H4 (cell line): ENCODE measurements around the gene CLIP4. TPM values are rescaled to one million over a fixed set of nuclear protein-coding genes. Genes with fewer than 3 reads are reported as not detected.

Source experiments
- DNase-seq: peaks from one replicate; pipeline ENCODE4 v3.0.0-alpha.2; 2015; ENCODE audit warnings: low spot score
- total RNA-seq: library from RNA; depleted of rRNA; stranded (reverse); fragments of >200 nt; shearing (Covaris generic); gene quantifications from 2 replicates; pipeline ENCODE4 v1.2.3, GENCODE V29; 2014

The CLIP4 gene
- total RNA-seq, 1 experiment from 2014 or later, result 21.1 TPM

- no peak for DNase-seq
Observed at GRCh38 chr2:29187926-29188325, 72.7 kb downstream of the CLIP4 start.

GRCh38 chr2:29189052-29189451 is 73.8 kb downstream of the CLIP4 start:
- no peak for DNase-seq

DNA sequence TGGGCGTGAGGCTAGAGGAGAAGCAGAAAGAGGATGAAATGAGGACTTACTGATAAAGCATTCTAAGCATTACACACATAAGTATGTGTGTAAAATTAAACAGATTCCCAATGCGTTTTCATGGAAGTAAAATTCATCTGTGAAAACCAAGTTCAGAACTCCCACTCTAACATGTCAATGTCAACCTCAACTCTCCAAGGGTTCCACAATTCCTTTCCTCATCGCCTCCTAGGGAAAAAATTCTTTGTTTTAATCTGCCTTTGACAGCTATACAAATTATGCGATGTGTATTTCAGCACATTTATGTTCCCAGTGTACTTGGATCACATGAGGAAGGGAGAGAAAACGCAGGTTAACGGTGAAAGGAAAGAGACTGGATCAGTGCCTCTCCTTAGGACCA is 76.6 kb downstream of the CLIP4 start:
- DNase-seq, result no peak

- DNase-seq, result no peak
Observed at GRCh38 chr2:29192526-29192925, 77.3 kb downstream of the CLIP4 start.

DNA sequence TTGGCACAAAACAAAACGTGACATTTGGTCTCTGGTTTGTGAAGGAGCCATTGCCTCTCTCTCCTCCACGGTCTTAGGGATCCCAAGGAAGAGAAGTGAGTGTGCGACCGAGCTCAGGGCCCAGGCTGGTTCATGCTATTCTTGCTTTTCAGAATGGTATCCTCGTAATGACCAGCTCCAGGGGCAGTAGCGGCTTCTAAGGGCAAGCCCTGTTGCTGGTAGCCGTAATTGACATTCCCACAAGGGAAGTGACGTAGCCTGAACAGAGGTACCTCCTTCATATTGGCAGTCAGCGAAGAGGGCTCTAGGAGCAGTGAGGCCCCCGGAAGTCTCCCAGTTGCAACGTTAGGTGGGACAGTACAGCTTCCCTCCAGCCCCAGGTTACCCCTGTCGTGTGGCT is 77.9 kb downstream of the CLIP4 start:
- DNase-seq, result no peak

DNA sequence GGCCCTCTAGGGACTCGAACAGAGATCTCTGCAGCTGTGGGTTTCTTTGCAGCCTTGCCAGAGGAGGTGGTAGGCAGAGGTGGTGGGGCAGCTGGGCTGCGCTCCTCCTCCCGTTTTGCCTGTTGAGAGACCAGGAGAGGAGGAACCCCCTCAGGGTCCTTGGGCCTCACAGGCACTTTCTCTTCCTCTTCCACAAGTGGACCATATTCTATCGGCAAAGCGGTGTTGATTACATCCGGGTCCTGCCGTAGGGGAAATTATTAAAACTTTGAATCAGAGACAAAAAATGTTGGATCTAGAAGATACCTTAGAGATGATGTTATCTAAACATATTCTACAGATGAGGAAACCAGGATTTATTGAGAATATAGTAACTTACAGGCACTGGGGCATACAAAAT is 78.5 kb downstream of the CLIP4 start:
- no peak for DNase-seq

DNA sequence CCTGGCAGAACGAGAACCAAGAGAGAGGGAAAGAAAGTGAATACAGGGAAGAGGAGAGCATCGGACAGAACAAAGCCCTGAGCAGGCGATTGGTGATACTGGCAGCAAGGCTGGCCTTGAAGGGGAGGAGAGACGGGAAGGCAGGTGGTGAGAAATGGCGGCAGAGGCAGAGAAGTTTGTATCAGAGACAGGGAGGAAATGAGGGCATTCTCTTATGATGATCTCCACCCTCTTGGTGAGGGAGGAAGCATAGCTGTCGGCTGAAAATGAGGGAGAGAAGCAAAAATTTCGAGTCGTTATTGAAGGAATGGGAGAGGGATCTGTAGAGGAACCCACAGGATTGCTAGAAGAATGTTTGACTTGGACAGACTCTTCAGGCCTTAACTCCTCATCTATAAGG is 80.6 kb downstream of the CLIP4 start:
- no peak for DNase-seq

- peak; percentile 30 for DNase-seq
Observed at GRCh38 chr2:29196792-29197788, 81.9 kb downstream of the CLIP4 start.

GRCh38 chr2:29201979-29202378 is 86.8 kb downstream of the CLIP4 start:
- no peak for DNase-seq

GRCh38 chr2:29202819-29203495 is 87.7 kb downstream of the CLIP4 start:
- no peak for DNase-seq

GRCh38 chr2:29206941-29207340 is 91.7 kb downstream of the CLIP4 start:
- no peak for DNase-seq

DNA sequence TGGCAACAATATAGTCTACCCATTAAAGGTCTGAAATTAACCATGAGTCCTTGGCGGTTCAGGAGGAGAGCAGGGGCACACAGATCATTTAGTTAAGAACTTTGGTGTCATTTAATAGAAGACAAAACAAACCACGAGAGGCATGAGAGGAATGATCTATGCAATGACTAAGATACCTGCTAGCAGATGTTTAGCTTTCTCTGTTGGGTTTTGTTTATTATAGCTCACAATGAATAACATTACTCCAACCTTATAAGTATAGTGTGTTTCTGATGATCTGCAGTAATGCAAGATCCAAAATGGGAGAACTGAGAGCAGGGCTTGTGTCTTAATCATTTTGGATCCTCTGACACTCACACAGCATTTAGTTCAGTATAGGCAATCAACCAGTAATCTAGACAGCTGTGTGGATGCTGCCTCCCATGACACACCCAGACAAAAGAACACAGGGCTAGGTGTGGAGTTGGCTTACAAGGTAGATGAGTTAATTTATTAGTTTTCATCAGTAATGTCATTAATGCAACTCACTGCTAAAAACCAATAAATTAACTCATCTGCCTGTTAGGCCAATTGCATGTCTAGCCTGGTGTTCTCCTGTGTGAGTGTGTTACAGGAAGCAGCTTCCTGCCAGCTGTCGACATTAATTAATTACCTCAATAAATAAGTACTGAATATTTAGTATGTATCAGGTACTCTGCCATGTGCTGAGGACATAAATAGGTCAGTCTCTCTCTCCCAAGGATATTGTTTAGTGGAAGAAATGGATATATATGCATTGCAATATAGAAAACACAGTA is 92.3 kb downstream of the CLIP4 start:
- DNase-seq, result no peak

- no peak for DNase-seq
Observed at GRCh38 chr2:29209551-29209950, 94.3 kb downstream of the CLIP4 start.

DNA sequence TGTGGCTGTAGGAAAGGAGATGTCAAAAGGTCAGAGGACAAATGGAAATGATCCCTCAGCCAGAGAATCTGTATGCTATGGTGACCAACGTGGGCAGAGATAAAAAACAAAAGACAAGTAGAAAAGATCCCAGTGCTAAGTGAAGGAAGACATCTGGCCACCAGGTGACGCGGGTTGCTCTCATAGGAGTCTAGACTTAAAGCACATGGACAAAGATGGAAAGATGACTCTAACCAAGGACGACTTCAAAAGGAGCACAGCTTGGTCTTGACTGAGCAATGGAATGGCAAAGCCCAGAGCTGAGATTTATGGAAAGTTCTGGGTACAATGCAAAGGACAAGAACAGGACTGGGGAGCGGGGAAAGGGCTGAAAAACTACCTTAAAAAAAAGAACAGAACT is 96.8 kb downstream of the CLIP4 start:
- DNase-seq, result no peak

GRCh38 chr2:29213888-29214291 is 98.7 kb downstream of the CLIP4 start:
- no peak for DNase-seq

DNA sequence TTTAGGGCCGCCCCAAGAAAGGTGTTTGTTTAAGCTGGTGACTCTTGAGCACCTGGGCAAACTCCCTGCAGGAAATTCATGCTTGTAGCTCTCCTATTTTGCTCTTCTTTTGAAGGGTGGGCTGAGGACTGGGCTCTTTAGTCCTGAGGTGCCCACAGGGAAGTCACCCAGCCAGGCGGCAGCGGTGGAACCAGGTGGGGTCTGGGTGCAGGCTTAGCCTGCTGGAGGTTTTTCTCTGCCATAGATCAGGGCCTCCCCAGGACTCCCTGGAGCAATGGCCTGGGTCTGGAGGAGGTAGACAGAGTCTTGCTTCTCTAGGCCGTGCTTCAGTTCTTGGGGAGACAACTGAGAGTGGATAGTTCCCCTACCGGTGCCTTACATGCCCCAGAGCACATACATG is 99.9 kb downstream of the CLIP4 start:
- no peak for DNase-seq

DNA sequence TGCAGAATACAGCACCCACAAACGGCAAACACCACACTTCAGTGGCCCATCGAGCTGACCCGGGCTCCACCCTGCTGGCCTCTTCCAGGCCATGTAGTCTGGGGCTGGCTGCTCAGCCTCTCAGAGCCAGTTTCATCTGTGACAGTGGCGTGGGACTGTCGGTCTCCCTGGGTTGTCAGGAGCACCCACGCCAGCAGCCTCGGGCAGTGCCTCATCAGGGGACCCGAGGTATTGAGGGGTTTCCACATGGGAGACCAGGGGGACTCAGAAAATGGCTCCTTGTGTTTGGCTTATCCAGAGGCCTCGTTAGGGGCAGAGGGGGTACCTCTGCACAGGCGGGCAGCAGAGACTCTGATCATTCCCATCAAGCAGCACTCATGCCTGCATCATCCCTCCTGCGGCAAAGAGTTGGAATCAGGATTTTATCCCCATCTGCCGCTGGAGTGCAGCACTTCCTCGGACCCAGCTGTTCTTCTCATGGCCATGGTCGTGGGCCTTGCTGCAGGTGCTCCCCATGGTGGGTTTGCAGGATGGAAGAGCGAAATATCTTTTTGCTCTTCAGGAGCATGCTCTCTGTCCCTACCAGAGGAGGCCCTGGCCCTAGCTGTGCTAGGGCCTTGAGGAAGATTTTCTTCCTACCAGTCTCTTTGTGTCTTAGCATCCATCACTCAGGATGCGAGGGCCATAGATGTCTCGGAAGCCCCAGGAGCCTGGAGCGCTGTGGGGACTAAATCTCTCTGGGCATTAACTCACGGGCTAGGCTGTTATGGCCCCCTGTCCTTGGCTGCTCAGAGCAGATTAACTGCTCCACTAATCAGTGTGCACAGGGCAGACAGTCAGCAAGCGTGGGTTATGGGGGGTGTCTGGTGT is 100.8 kb downstream of the CLIP4 start:
- DNase-seq, result no peak

- DNase-seq, result no peak
Observed at GRCh38 chr2:29216609-29216909, 101.3 kb downstream of the CLIP4 start.

DNA sequence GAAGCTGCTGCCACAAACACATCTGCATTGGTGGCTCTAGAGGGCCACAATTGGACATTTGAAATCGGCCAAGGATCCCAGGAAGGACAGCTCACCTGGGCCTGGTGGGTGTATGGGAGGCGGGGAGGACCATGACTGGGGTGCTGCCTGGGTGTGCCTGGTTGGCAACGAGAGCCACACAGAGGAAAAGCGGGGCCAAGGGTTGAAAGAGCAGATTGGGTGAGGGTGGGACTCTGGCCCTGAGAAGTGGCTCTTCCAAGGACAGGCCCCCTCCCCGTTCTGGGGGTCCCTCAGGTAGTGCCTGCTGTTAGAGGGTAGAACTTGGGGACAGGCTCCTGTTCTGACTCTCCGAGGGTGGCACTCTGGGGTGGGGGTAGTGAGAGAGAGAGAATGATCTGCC is 102.9 kb downstream of the CLIP4 start:
- DNase-seq, result no peak

DNA sequence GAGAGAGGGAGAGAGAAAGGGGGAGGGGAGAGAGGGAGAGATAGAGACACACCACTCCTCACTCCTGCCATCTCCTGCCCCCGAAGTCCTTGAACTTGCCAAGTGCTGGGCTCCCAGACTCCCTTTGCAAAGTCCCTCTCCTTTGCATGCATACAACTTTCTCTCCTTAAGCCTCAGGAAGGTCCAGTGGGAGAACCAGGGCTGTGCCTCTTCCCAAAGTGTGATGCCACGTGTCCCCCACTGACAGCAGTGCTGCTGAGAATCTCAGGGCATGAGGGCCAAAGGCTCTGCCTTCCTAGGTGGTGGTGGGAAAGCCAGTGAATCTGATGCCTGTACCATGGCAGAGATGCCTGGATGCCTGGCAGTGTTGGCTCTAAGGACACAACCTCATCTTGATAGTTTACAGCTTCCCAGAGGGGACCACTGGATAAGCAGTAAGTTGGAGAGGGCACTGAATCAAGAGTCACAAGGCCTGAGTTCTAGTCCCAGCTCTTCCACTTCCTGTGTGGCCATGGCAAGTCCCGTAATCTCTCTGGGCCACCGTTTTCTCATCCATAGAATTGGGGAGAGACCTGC is 103.4 kb downstream of the CLIP4 start:
- DNase-seq, result no peak

DNA sequence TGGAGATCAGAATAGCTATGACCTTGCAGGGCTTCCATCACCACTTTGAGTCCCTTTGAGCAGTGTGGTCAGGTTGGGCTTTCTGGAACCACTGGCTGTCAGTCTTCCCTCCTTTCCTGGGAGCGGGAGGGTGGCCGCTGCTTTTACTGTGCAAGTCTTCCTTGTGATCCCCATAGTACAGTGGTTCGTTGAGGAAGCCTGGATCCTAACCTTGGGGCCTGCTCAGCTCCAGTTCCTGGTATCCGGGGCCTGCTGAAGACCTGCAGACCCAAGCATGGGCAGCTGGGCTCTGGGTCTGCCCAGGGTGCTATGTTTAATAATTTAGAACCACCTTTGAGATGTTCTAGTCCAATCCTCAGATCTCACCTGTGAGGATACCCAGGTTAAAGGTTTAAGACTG is 104.2 kb downstream of the CLIP4 start:
- DNase-seq, result no peak
